Mucosa of descending colon (tissue), 3 donors: Measurements from ENCODE around the gene PAPPA2. TPM values are rescaled to one million over a fixed set of nuclear protein-coding genes. Genes with fewer than 3 reads are reported as not detected.

ENCODE experiments used
- ATAC-seq: fragments of 200-7000 bp; cut with Tn5 transposase; one replicate; pipeline ENCODE4 v1.9.1; 2020; ENCODE audit warnings: mild to moderate bottlenecking, moderate library complexity
- DNase-seq, 3 donors: peaks; one replicate each; pipeline ENCODE4 v3.0.0-alpha.2; 2020
- H3K36me3 ChIP-seq: fragments of 200-600 bp; one replicate; pipeline ENCODE4 v1.8.0; 2021; ENCODE audit warnings: low read depth, mild to moderate bottlenecking
- H3K4me1 ChIP-seq: fragments of 200-600 bp; one replicate; pipeline ENCODE4 v1.8.0; 2021; ENCODE audit warnings: low read depth, mild to moderate bottlenecking
- H3K4me3 ChIP-seq: fragments of 200-600 bp; one replicate; pipeline ENCODE4 v1.8.0; 2021; ENCODE audit warnings: mild to moderate bottlenecking
- H3K9me3 ChIP-seq: fragments of 200-600 bp; one replicate; pipeline ENCODE4 v1.8.0; 2021; ENCODE audit warnings: mild to moderate bottlenecking
- intact Hi-C, 2 donors: fragments of 100-400 bp; cut with DNase I in 1 of 2; cut with micrococcal nuclease in 1 of 2; formaldehyde crosslinking; loops; one replicate each; pipeline versions ENCODE4 v1.11.0 to v1.11.1; 2022; cut with DNase I, micrococcal nuclease
- total RNA-seq, 3 donors: library from RNA; stranded (reverse); fragmentation: NEBNext Ultra II Directional in 2 of 3; extraction: Animal tissue kit (Norgen Biotek cat#: 25700) in 2 of 3; gene quantifications; one replicate each; pipeline versions ENCODE4 v1.2.1 to v1.2.4, GENCODE V29; 2021 to 2023
- TF ChIP-seq, protein P1 (sequence below): fragments of 200-600 bp; IDR thresholded peaks from one replicate; pipeline ENCODE4 v1.8.0; 2022; ENCODE audit warnings: antibody characterized with exemption, mild to moderate bottlenecking
- donor health status: DM: no; HTN: no; CAD: no; lungs with moderate emphysema.
- donor health status: DM: no; HTN: no; CAD: no.
- donor health status: DM: no; HTN: yes; CAD: no.

Gene PAPPA2
- total RNA-seq, 3 donors from 2014 or later, result 1.0 to 5.1 (median 1.1) TPM

DNA sequence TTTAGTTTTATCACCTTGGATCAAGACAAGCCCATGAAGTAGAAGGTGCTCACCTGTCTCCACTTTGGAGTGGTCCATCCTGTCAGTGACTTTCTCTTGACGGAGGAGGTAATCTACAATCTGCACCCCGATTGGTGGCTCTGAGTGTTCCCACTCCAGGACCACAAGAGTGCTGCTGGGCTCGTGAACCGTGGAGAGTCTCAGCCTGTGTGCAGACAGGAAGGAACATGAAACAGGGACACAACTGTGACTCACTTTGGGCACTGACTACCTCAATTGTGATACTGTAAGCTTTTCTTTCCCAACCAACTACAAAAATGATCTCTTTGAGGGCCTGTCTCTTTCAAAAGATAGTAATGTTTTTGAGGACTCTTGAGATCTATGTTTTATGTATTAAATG is 421.3 kb downstream of the PAPPA2 start:
- Histone ChIP-seq H3K4me3 (no peak overlapping the region), H3K36me3 (no peaks in the 10 kb centered on the region), H3K4me1 (no peaks in the 10 kb centered on the region), H3K9me3 (no peaks in the 10 kb centered on the region)
- TF ChIP-seq, protein P1, sequence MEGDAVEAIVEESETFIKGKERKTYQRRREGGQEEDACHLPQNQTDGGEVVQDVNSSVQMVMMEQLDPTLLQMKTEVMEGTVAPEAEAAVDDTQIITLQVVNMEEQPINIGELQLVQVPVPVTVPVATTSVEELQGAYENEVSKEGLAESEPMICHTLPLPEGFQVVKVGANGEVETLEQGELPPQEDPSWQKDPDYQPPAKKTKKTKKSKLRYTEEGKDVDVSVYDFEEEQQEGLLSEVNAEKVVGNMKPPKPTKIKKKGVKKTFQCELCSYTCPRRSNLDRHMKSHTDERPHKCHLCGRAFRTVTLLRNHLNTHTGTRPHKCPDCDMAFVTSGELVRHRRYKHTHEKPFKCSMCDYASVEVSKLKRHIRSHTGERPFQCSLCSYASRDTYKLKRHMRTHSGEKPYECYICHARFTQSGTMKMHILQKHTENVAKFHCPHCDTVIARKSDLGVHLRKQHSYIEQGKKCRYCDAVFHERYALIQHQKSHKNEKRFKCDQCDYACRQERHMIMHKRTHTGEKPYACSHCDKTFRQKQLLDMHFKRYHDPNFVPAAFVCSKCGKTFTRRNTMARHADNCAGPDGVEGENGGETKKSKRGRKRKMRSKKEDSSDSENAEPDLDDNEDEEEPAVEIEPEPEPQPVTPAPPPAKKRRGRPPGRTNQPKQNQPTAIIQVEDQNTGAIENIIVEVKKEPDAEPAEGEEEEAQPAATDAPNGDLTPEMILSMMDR, result no peak
- ATAC-seq (no peak), DNase-seq (no peak)
- intact Hi-C loops, result loop anchor here in 1 of 2 donors (10.0 kb wide), 1 partner anchor 509 kb away; no protein-coding TSS in a partner anchor

DNA sequence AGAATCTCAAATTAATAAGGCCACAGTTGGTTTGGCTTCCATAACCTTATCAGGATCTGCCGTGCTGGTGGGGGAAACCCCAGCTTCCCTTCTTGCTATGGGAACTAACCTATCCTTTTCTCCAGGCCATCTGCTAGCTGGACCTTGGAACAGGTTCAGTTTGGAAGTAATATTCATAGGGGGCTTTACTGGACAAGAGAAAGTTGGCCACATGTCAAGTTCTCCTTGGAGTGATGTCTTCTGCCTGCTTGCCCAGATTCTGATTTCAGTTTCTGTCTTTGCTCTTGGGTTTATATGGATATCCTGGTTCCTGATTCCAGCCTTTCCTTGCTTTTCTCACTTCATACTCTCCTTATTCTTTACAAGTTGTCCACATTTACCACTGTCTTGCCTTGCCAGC is 421.9 kb downstream of the PAPPA2 start:
- ATAC-seq, result no peak
- Histone ChIP-seq H3K9me3 (no peaks in the 10 kb centered on the region), H3K4me3 (no peak overlapping the region), H3K36me3 (no peaks in the 10 kb centered on the region), H3K4me1 (no peaks in the 10 kb centered on the region)
- TF ChIP-seq, protein P1, result no peak
- no peak for DNase-seq
- intact Hi-C loops, result loop anchor here in 1 of 2 donors (10.0 kb wide), 1 partner anchor 510 kb away; no protein-coding TSS in a partner anchor

DNA sequence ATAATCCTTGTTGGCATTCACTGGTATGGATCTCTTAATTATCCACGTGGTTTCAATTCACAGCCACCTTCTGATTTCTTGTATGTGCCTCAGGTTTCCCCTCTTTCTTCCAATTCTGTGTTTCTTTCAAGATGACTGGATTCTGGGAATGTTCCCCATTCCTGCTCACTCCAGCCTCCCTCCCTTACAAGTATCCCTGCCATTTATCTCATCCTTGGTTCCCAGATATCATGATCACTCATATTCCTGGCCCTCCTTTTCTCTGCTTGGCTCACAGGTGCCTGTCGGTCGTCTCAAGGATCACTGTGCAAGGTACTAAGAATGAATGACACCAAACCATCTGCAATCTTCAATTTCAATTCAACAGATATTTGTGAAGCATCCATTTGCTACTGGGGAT is 422.4 kb downstream of the PAPPA2 start:
- no peaks in the 10 kb centered on the region for H3K36me3 ChIP-seq
- intact Hi-C loops, result loop anchor here in 1 of 2 donors (10.0 kb wide), 1 partner anchor 511 kb away; no protein-coding TSS in a partner anchor
- TF ChIP-seq, protein P1, result no peak
- H3K4me1 ChIP-seq, result no peaks in the 10 kb centered on the region
- H3K4me3 ChIP-seq, result no peak overlapping the region
- DNase-seq (no peak), ATAC-seq (no peak)
- no peaks in the 10 kb centered on the region for H3K9me3 ChIP-seq

- Histone ChIP-seq H3K9me3 (no peaks in the 10 kb centered on the region), H3K4me3 (no peak overlapping the region), H3K36me3 (no peaks in the 10 kb centered on the region), H3K4me1 (no peaks in the 10 kb centered on the region)
- ATAC-seq (no peak), DNase-seq (no peak)
- intact Hi-C loops, result loop anchor here in 1 of 2 donors (10.0 kb wide), 1 partner anchor 511 kb away; no protein-coding TSS in a partner anchor
- TF ChIP-seq, protein P1, result no peak
Observed at GRCh38 chr1:176885751-176886150, 422.8 kb downstream of the PAPPA2 start.

DNA sequence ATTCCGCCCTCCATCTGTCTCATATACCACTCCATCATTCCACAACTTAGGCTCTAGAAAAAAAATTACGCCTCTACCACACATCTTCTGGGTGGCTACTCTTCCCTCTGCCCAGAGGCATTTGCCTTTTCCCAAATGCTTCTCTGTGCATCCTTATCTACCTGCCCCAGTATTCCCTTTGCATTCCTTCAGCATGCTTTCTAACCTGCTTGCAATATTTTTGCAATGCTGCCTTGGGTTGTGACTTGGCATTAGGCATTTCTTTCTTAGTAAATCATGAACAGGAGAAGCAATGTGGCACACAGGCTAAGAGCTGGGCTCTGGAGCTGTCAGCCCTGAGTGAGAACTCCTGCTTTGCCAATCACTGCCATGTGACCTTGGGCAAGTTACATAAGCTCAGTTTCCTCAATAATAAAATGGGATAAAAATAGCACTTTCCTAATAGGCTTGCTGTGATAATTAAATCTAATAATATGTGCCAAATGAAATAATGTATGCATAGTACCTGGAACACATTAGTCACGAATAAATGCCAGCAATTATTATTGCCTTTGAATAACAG is 425.6 kb downstream of the PAPPA2 start:
- no peak for ATAC-seq
- no peaks in the 10 kb centered on the region for H3K9me3 ChIP-seq
- intact Hi-C loops, result loop anchor here in 1 of 2 donors (10.0 kb wide), 1 partner anchor 514 kb away; no protein-coding TSS in a partner anchor
- TF ChIP-seq, protein P1, result no peak
- DNase-seq, result no peak
- no peaks in the 10 kb centered on the region for H3K36me3 ChIP-seq
- H3K4me1 ChIP-seq, result no peaks in the 10 kb centered on the region
- no peak overlapping the region for H3K4me3 ChIP-seq
